Natural killer cell (primary cell): ENCODE results near the gene KDM3B. TPM values are rescaled to one million over a fixed set of nuclear protein-coding genes. Genes with fewer than 3 reads are reported as not detected.
"Not testable (repeated sequence)": the region's sequence is repeated elsewhere in the genome, so short reads cannot be mapped to it uniquely, and the experiment has no call there.

ENCODE experiments used
- ATAC-seq, 3 donors: fragments of 150-1000 bp in 2 of 3; fragments of 200-7000 bp in 1 of 3; cut with Tn5 transposase; 1 replicate in 1 of 3; 2 replicates in 2 of 3; pipeline ENCODE4 v1.10.0; 2021; ENCODE audit warnings: mild to moderate bottlenecking in 2 of 3, moderate library complexity in 2 of 3
- DNase-seq, 2 donors: peaks; one replicate each; pipeline versions ENCODE4 v3.0.0 to v3.0.0-alpha.2; 2013 to 2021; ENCODE audit warnings: mixed read lengths in 1 of 2
- H3K27ac ChIP-seq: one replicate; pipeline ENCODE4 v1.5.1; 2013; ENCODE audit warnings: mild to moderate bottlenecking, low read length
- H3K27me3 ChIP-seq: one replicate; pipeline ENCODE4 v1.6.1; 2013; ENCODE audit warnings: low read length; ENCODE audit not compliant: control insufficient read depth, insufficient read depth
- H3K36me3 ChIP-seq: one replicate; pipeline ENCODE4 v1.6.1; 2013; ENCODE audit warnings: low read length; ENCODE audit not compliant: control insufficient read depth, insufficient read depth
- H3K4me1 ChIP-seq: one replicate; pipeline ENCODE4 v1.6.1; 2013; ENCODE audit warnings: low read length; ENCODE audit not compliant: control insufficient read depth, insufficient read depth
- H3K4me3 ChIP-seq: one replicate; pipeline ENCODE4 v1.5.1; 2013; ENCODE audit warnings: low read length
- H3K9me3 ChIP-seq: one replicate; pipeline ENCODE4 v1.6.1; 2013; ENCODE audit warnings: low read length; ENCODE audit not compliant: control insufficient read depth, insufficient read depth
- H3K27ac Mint-ChIP-seq, 2 donors: one replicate each; pipeline ENCODE4 v1.8.0; 2022; ENCODE audit warnings: mild to moderate bottlenecking in 2 of 2, mixed read lengths in 2 of 2, moderate library complexity in 1 of 2
- H3K27me3 Mint-ChIP-seq, 2 donors: one replicate each; pipeline ENCODE4 v1.8.0; 2022; ENCODE audit warnings: low read depth in 2 of 2, mixed read lengths in 2 of 2
- H3K36me3 Mint-ChIP-seq: one replicate; pipeline ENCODE4 v1.8.0; 2022; ENCODE audit warnings: mixed read lengths
- H3K4me1 Mint-ChIP-seq, 2 donors: one replicate each; pipeline ENCODE4 v1.8.0; 2022; ENCODE audit warnings: mixed read lengths in 2 of 2
- H3K4me3 Mint-ChIP-seq: one replicate; pipeline ENCODE4 v1.8.0; 2022; ENCODE audit warnings: mild to moderate bottlenecking, moderate library complexity, mixed read lengths
- H3K9me3 Mint-ChIP-seq, 2 donors: one replicate each; pipeline ENCODE4 v1.8.0; 2022; ENCODE audit warnings: mixed read lengths in 2 of 2
- WGBS: methylation state at CpG from one replicate; pipeline ENCODE4 v1.1.7; 2013; ENCODE audit warnings: missing lambda C conversion rate; ENCODE audit not compliant: insufficient coverage; 5-methylcytosine and 5-hydroxymethylcytosine counted together
- intact Hi-C: fragments of 100-400 bp; cut with micrococcal nuclease; formaldehyde crosslinking; loops from one replicate; pipeline ENCODE4 v1.14.2; 2022
- total RNA-seq, 4 donors: library from RNA; stranded (reverse); fragments of 120-200 nt in 1 of 4; gene quantifications; one replicate each; pipeline versions ENCODE4 v1.2.3 to v1.2.4, GENCODE V29; 2013 to 2022
- TF ChIP-seq, protein P1 (sequence below): fragments of 200-600 bp; IDR thresholded peaks from one replicate; pipeline ENCODE4 v1.8.0; 2022; ENCODE audit warnings: antibody characterized with exemption

Gene KDM3B
- total RNA-seq, 3 donors from 2014 or later (not counting 1 experiment from before 2014, with no cell fraction given) = 82.3 to 87.1 (median 82.3) TPM

DNA sequence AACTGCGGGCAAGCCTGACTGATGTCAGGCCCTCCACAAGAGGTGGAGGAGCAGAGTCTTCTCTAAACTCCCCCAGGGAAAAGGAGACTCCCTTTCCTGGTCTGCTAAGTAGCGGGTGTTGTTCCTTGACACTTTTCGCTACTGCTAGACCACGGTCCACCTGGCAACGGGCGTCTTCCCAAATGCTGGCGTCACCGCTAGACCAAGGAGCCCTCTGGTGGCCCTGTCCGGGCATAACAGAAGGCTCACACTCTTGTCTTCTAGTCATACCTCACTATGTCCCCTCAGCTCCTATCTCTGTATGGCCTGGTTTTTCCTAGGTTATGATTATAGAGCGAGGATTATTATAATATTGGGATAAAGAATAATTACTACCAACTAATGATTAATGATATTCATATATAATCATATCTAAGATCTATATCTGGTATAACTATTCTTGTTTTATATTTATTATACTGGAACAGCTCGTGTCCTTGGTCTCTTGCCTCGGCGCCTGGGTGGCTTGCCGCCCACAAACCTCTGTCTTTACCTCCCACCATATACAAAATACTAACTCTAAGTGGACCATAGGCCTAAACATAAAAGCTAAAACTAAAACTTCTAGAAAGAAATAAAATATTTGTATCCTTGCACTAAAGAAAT lies 58.6 kb downstream of the KDM3B start:
- not testable (repeated sequence) for H3K4me1 ChIP-seq, H3K27me3 ChIP-seq, H3K27ac Mint-ChIP-seq, H3K4me3 ChIP-seq, H3K9me3 ChIP-seq, H3K4me3 Mint-ChIP-seq, H3K27me3 Mint-ChIP-seq, ATAC-seq, H3K9me3 Mint-ChIP-seq, H3K4me1 Mint-ChIP-seq, H3K27ac ChIP-seq
- peak in 1 of 2 donors; percentile 29 for DNase-seq
- TF ChIP-seq, protein P1, sequence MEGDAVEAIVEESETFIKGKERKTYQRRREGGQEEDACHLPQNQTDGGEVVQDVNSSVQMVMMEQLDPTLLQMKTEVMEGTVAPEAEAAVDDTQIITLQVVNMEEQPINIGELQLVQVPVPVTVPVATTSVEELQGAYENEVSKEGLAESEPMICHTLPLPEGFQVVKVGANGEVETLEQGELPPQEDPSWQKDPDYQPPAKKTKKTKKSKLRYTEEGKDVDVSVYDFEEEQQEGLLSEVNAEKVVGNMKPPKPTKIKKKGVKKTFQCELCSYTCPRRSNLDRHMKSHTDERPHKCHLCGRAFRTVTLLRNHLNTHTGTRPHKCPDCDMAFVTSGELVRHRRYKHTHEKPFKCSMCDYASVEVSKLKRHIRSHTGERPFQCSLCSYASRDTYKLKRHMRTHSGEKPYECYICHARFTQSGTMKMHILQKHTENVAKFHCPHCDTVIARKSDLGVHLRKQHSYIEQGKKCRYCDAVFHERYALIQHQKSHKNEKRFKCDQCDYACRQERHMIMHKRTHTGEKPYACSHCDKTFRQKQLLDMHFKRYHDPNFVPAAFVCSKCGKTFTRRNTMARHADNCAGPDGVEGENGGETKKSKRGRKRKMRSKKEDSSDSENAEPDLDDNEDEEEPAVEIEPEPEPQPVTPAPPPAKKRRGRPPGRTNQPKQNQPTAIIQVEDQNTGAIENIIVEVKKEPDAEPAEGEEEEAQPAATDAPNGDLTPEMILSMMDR = peak; percentile 53
- peaks cover 15% of the 10 kb centered on the region for H3K36me3 Mint-ChIP-seq
- peaks cover 31% of the 10 kb centered on the region for H3K36me3 ChIP-seq
- WGBS = 75% methylated on average over 12 of the region's 14 CpGs
- intact Hi-C loops = loop anchor here (1.0 kb wide), 1 partner anchor 231 kb away; no protein-coding TSS in a partner anchor

DNA sequence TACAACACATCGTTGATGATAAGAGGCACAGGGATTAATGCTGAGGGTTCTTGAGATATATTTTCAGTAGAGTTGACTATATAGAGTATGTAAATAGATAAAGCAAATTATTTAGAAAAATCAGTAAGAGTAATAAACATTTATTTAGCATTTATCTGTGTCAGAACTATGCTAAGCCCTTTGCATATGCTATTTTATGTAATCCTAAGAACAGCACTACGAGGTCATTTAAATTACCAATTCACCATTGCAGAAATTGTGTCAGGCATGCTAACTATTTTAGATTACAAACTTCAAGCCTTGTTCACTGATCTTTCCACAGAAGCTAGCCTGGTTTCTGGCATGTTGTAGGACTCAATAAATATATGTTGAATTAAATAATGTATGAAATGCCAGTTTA lies 66.0 kb downstream of the KDM3B start:
- no peak for DNase-seq
- no peak overlapping the region for H3K4me3 ChIP-seq
- no peaks in the 10 kb centered on the region for H3K27me3 ChIP-seq
- Mint-ChIP-seq H3K36me3 (peaks cover 6% of the 10 kb centered on the region), H3K9me3 (no peaks in the 10 kb centered on the region), H3K4me3 (no peak overlapping the region), H3K4me1 (no peaks in the 10 kb centered on the region), H3K27me3 (no peaks in the 10 kb centered on the region), H3K27ac (no peak overlapping the region)
- no peaks in the 10 kb centered on the region for H3K4me1 ChIP-seq
- H3K27ac ChIP-seq = no peak overlapping the region
- no peaks in the 10 kb centered on the region for H3K9me3 ChIP-seq
- 90% methylated on average over 2 of the region's 2 CpGs for WGBS
- TF ChIP-seq, protein P1 = no peak
- ATAC-seq = no peak
- peaks cover 89% of the 10 kb centered on the region for H3K36me3 ChIP-seq
- intact Hi-C loops = no loop called here

DNA sequence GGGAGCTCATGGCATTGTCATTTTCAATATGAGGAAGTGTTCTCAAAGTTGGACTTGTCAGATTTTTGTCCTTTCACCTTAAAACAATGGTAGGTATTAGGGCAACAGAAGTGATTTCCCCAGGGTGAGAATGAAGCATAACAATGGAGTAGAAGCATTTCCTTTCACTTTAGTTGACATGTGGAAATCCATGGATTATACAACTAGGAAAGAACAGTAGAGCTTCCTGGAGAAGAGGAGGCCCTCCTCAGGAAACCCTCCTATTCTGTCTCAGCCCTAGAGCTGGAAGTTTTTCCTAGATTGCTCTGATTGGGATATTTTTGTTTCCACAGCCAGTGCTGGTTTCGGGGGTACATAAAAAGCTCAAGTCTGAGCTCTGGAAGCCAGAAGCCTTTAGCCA lies 72.6 kb downstream of the KDM3B start:
- DNase-seq (no peak), ATAC-seq (no peak)
- Histone ChIP-seq H3K4me3 (no peak overlapping the region), H3K27ac (no peak overlapping the region), H3K27me3 (no peaks in the 10 kb centered on the region), H3K4me1 (no peaks in the 10 kb centered on the region), H3K9me3 (no peaks in the 10 kb centered on the region), H3K36me3 (peaks cover 83% of the 10 kb centered on the region)
- Mint-ChIP-seq H3K4me3 (no peak overlapping the region), H3K36me3 (peaks cover 20% of the 10 kb centered on the region), H3K27ac (peak overlapping the region in 1 of 2 donors; percentile 33), H3K27me3 (no peaks in the 10 kb centered on the region), H3K4me1 (no peaks in the 10 kb centered on the region), H3K9me3 (no peaks in the 10 kb centered on the region)
- intact Hi-C loops = no loop called here
- WGBS = 100% methylated on average over 1 of the region's 1 CpG
- TF ChIP-seq, protein P1 = no peak

DNA sequence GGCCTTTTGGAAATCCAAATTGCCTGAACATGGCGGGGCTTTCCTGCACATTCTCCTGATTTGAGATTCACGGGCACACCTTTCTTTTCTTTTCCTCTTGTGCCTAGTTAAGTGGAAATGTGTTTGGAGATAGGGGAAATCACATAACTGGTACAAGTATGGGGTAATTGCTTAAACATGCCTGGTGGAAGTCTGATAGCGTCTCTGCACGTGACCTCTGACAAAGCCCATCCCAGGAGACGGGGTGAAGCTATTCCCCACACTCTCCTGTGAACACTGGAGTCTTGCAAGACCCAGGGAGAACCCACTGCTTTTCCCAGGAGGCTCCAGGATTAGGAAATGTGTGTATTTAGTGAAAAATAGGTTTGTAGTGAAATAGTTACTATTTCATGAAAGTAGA lies 83.5 kb downstream of the KDM3B start:
- Mint-ChIP-seq H3K27me3 (peaks cover 0 to 5% of the 10 kb centered on the region in 2 donors), H3K9me3 (no peaks in the 10 kb centered on the region), H3K36me3 (peaks cover 15% of the 10 kb centered on the region), H3K4me3 (no peak overlapping the region), H3K4me1 (peaks cover 6 to 33% of the 10 kb centered on the region in 2 donors), H3K27ac (no peak overlapping the region)
- TF ChIP-seq, protein P1 = no peak
- no peak for ATAC-seq
- H3K36me3 ChIP-seq = peaks cover 43% of the 10 kb centered on the region
- H3K4me1 ChIP-seq = peaks cover 15% of the 10 kb centered on the region
- H3K27ac ChIP-seq = no peak overlapping the region
- no peaks in the 10 kb centered on the region for H3K27me3 ChIP-seq
- intact Hi-C loops = no loop called here
- no peaks in the 10 kb centered on the region for H3K9me3 ChIP-seq
- no peak overlapping the region for H3K4me3 ChIP-seq
- 100% methylated on average over 5 of the region's 5 CpGs for WGBS
- DNase-seq = no peak
